K562 (cell line): ENCODE data around the gene CFAP20DC. TPM values are rescaled to one million over a fixed set of nuclear protein-coding genes. Genes with fewer than 3 reads are reported as not detected.

ENCODE experiments used
- ARID1B ChIP-seq: fragments of 450-650 bp; IDR thresholded peaks from 2 replicates; pipeline ENCODE4 v1.6.1; 2016; ENCODE audit warnings: antibody characterized with exemption, mild to moderate bottlenecking, inconsistent platforms
- CSDE1 ChIP-seq, 2 experiments: fragments of 450-650 bp; IDR thresholded peaks; 2 replicates each; pipeline ENCODE4 v1.6.1; 2016; ENCODE audit warnings: mild to moderate bottlenecking in 1 of 2
- E2F5 ChIP-seq: sonication (generic); formaldehyde crosslinking; IDR thresholded peaks from 2 replicates; pipeline ENCODE4 v1.8.0; 2022; ENCODE audit warnings: mild to moderate bottlenecking, missing genetic modification reagents
- FOSL1 ChIP-seq: fragments of 200-800 bp; sonication (Bioruptor generic); conservative IDR thresholded peaks from 2 replicates; pipeline ENCODE4 v1.6.1; 2016; ENCODE audit warnings: missing genetic modification characterization, missing compliant biosample characterization
- HDAC2 ChIP-seq: fragments of 450-650 bp; IDR thresholded peaks from 2 replicates; pipeline ENCODE4 v1.6.1; 2016; ENCODE audit warnings: mild to moderate bottlenecking
- HDAC8 ChIP-seq: fragments of 450-650 bp; IDR thresholded peaks from 2 replicates; pipeline ENCODE4 v1.6.1; 2016; ENCODE audit warnings: mild to moderate bottlenecking, missing genetic modification characterization, moderate library complexity, missing compliant biosample characterization
- JUNB ChIP-seq: fragments of 450-650 bp; formaldehyde crosslinking; conservative IDR thresholded peaks from 2 replicates; pipeline ENCODE4 v1.4.0; 2020; ENCODE audit warnings: mild to moderate bottlenecking
- MXI1 ChIP-seq: IDR thresholded peaks from 2 replicates; pipeline ENCODE4 v1.6.1; 2011; ENCODE audit warnings: low read depth, mild to moderate bottlenecking, improper control_type of control experiment, low read length
- RFX7 ChIP-seq: fragments of 250-450 bp; sonication (Bioruptor Pico); IDR thresholded peaks from 2 replicates; pipeline ENCODE4 v1.5.1; 2021; ENCODE audit warnings: mild to moderate bottlenecking
- ZNF143 ChIP-seq: sonication (generic); formaldehyde crosslinking; IDR thresholded peaks from 2 replicates; pipeline ENCODE4 v1.9.0; 2022; ENCODE audit warnings: mild to moderate bottlenecking, missing genetic modification reagents
- polyA plus RNA-seq, 8 experiments: library from polyadenylated mRNA; depleted of rRNA in 4 of 8; stranded (reverse) in 5 of 8; unstranded in 3 of 8; fragments of >200 nt; fragmentation: Nextera tagmentation in 2 of 8; fragmentation: Illumina TruSeq in 1 of 8; extraction: Ambion mirVana in 2 of 8; extraction: Trizol in 1 of 8; gene quantifications; 2 replicates each; pipeline versions ENCODE4 v1.2.1 to v1.2.3, GENCODE V29; 2011 to 2014; ENCODE audit warnings: inconsistent platforms in 1 of 8, missing spikeins in 1 of 8
- total RNA-seq, 7 experiments: library from RNA; depleted of rRNA in 6 of 7; stranded (reverse); fragments of >200 nt in 6 of 7; fragmentation: Illumina TruSeq in 2 of 7; extraction: Trizol in 2 of 7; gene quantifications; 2 replicates each; pipeline versions ENCODE4 v1.2.1 to v1.2.3, GENCODE V29; 2011 to 2021; ENCODE audit warnings: low replicate concordance in 1 of 7
- TF ChIP-seq, protein P1 (sequence below): fragments of 250-450 bp; sonication (Bioruptor Pico); IDR thresholded peaks from 2 replicates; pipeline ENCODE4 v1.8.0; 2022; ENCODE audit warnings: inconsistent platforms
- TF ChIP-seq, protein P2 (sequence below): fragments of 250-450 bp; sonication (Bioruptor Pico); IDR thresholded peaks from 2 replicates; pipeline ENCODE4 v1.5.0; 2020; ENCODE audit warnings: mild to moderate bottlenecking

The CFAP20DC gene
- total and polyA plus RNA-seq, 9 of the 15 experiments (the other 6 are each of a cell fraction or from before 2014, with no cell fraction given), result 1.6 to 5.9 (median 4.6) TPM

DNA sequence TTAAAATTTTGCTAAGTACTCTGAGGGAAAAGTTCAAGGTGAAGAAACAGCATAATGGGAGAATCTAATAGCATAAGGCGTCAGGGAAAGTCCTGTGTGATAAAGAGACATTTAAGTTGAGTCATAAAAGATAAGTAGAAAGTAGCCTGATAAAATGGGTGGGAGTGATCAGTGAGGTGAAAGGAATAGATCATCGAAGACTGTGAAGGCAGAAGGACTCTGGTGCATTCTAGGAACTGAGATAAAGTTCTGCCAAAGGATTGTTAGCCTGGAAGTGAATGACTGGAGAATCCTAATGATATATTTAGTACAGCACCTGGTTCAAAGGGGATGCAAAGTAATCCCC is 149.9 kb downstream of the CFAP20DC start (continued):
- TF ChIP-seq HDAC2 (no peak), ARID1B (0 out of 2 replicates have a peak, but pooled peaks have one; percentile 4), FOSL1 (tag) (peak; percentile 61), CSDE1 (IDR thresholded peaks at IDR 0.05) (no peak), ZNF143 (no peak), HDAC8 (tag) (no peak), RFX7 (CRISPR knock-in tag) (no peak), MXI1 (no peak), JUNB (no peak), E2F5 (CRISPR knock-in tag) (no peak)
- TF ChIP-seq, protein P1, sequence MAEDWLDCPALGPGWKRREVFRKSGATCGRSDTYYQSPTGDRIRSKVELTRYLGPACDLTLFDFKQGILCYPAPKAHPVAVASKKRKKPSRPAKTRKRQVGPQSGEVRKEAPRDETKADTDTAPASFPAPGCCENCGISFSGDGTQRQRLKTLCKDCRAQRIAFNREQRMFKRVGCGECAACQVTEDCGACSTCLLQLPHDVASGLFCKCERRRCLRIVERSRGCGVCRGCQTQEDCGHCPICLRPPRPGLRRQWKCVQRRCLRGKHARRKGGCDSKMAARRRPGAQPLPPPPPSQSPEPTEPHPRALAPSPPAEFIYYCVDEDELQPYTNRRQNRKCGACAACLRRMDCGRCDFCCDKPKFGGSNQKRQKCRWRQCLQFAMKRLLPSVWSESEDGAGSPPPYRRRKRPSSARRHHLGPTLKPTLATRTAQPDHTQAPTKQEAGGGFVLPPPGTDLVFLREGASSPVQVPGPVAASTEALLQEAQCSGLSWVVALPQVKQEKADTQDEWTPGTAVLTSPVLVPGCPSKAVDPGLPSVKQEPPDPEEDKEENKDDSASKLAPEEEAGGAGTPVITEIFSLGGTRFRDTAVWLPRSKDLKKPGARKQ (CRISPR knock-in tag), result no peak
- TF ChIP-seq, protein P2, sequence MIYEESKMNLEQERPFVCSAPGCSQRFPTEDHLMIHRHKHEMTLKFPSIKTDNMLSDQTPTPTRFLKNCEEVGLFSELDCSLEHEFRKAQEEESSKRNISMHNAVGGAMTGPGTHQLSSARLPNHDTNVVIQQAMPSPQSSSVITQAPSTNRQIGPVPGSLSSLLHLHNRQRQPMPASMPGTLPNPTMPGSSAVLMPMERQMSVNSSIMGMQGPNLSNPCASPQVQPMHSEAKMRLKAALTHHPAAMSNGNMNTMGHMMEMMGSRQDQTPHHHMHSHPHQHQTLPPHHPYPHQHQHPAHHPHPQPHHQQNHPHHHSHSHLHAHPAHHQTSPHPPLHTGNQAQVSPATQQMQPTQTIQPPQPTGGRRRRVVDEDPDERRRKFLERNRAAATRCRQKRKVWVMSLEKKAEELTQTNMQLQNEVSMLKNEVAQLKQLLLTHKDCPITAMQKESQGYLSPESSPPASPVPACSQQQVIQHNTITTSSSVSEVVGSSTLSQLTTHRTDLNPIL (CRISPR knock-in tag), result no peak
